K562 (cell line): ENCODE results near the gene AGBL1. TPM values are rescaled to one million over a fixed set of nuclear protein-coding genes. Genes with fewer than 3 reads are reported as not detected.

Source experiments
- ATAC-seq: fragments of 200-7000 bp; cut with Tn5 transposase; 3 replicates; pipeline ENCODE4 v1.9.1; 2020; ENCODE audit warnings: moderate library complexity
- BruUV-seq: library from RNA; stranded (reverse); fragments of 400-500 nt; replicated peaks from 2 replicates; lab custom pipeline; 2021; lab: Mats Ljungman, UMichigan
- CTCF ChIA-PET: fragments of 300-600 bp; formaldehyde crosslinking; extraction: SDS; loops from one replicate; lab custom pipeline; 2021; ENCODE audit warnings: low intra/inter-chr PET ratio; lab: Yijun Ruan, JAX
- POLR2A ChIA-PET: fragments of 300-600, 350-650 bp; sonication (Branson Sonifier 250); formaldehyde crosslinking; extraction: SDS; loops from one replicate; lab custom pipeline; 2021; ENCODE audit warnings: antibody characterized with exemption, inconsistent platforms; lab: Yijun Ruan, JAX
- DNase-seq, 4 experiments: peaks; one replicate each; pipeline versions ENCODE4 v3.0.0 to v3.0.0-alpha.2; 2011 to 2018; ENCODE audit warnings: low spot score in 3 of 4, mixed read lengths in 3 of 4; ENCODE audit errors: extremely low read depth in 1 of 4
- FAIRE-seq: peaks from 2 replicates; lab custom pipeline; 2011; peaks lifted over from hg19 to GRCh38; lab: Jason Lieb, UNC
- H2AFZ ChIP-seq: 2 replicates; pipeline ENCODE4 v1.6.0; 2011; ENCODE audit warnings: low read depth, low read length, control low read depth, inconsistent platforms
- H3K27ac ChIP-seq: fragments of 200-600 bp; 3 replicates; pipeline ENCODE4 v1.8.0; 2011; ENCODE audit warnings: low read depth, mild to moderate bottlenecking, control low read depth, inconsistent platforms, low read length, moderate library complexity, mixed read lengths; ENCODE audit errors: extremely low read depth
- H3K27me3 ChIP-seq, 2 experiments: fragments of 300-600 bp in 1 of 2; 2 replicates in 1 of 2; 3 replicates in 1 of 2; pipeline versions ENCODE4 v1.6.0 to v1.8.0; 2011; ENCODE audit warnings: inconsistent platforms in 2 of 2, low read length in 2 of 2, mild to moderate bottlenecking in 1 of 2, mixed read lengths in 1 of 2, moderate library complexity in 1 of 2; ENCODE audit not compliant: control insufficient read depth in 2 of 2, insufficient read depth in 2 of 2
- H3K36me3 ChIP-seq: fragments of 300-600 bp; 3 replicates; pipeline ENCODE4 v1.8.0; 2011; ENCODE audit warnings: mild to moderate bottlenecking, low read length, inconsistent platforms; ENCODE audit not compliant: control insufficient read depth, insufficient read depth
- H3K4me1 ChIP-seq, 2 experiments: fragments of 200-600 bp in 1 of 2; replicated peaks in 1 of 2; 2 replicates in 1 of 2; 3 replicates in 1 of 2; pipeline versions ENCODE4 v1.5.1 to v1.8.0; 2011; ENCODE audit warnings: inconsistent platforms in 2 of 2, low read length in 2 of 2, mild to moderate bottlenecking in 1 of 2, mixed read lengths in 1 of 2, moderate library complexity in 1 of 2; ENCODE audit not compliant: control insufficient read depth in 2 of 2, insufficient read depth in 2 of 2
- H3K4me2 ChIP-seq: 2 replicates; pipeline ENCODE4 v1.6.1; 2011; ENCODE audit warnings: low read length, control low read depth, inconsistent platforms, mixed read lengths; ENCODE audit not compliant: insufficient read depth
- H3K4me3 ChIP-seq: fragments of 200-600 bp; sonication (generic), shearing (Covaris generic); 2 replicates; pipeline ENCODE4 v1.5.1; 2016; ENCODE audit warnings: control low read depth, inconsistent platforms
- H3K79me2 ChIP-seq: fragments of 200-600 bp; 3 replicates; pipeline ENCODE4 v1.8.0; 2011; ENCODE audit warnings: low read length, inconsistent platforms; ENCODE audit not compliant: control insufficient read depth, insufficient read depth
- H3K9ac ChIP-seq, 2 experiments: 2 replicates each; pipeline versions ENCODE4 v1.6.0 to v1.6.1; 2011; ENCODE audit warnings: low read depth in 2 of 2, low read length in 2 of 2, control low read depth in 1 of 2, inconsistent platforms in 1 of 2, mild to moderate bottlenecking in 1 of 2, mixed read lengths in 1 of 2; ENCODE audit not compliant: insufficient read depth in 1 of 2
- H3K9me1 ChIP-seq: one replicate; pipeline ENCODE4 v1.6.0; 2011; ENCODE audit warnings: inconsistent platforms, mild to moderate bottlenecking, low read length, moderate library complexity; ENCODE audit not compliant: control insufficient read depth, insufficient read depth
- H3K9me3 ChIP-seq: replicated peaks from 2 replicates; pipeline ENCODE4 v1.5.1; 2011; ENCODE audit warnings: low read depth, low read length, inconsistent platforms; ENCODE audit not compliant: control insufficient read depth, insufficient read depth
- H4K20me1 ChIP-seq: replicated peaks from 2 replicates; pipeline ENCODE4 v1.6.1; 2011; ENCODE audit warnings: low read length, inconsistent platforms, mixed read lengths; ENCODE audit not compliant: control insufficient read depth, insufficient read depth
- RBM25 ChIP-seq: fragments of 200-400 bp; formaldehyde crosslinking; IDR thresholded peaks from 2 replicates; pipeline ENCODE4 v1.6.1; 2018; ENCODE audit warnings: low read length, low read depth, moderate library complexity; ENCODE audit not compliant: severe bottlenecking
- SAFB2 ChIP-seq: fragments of 200-400 bp; formaldehyde crosslinking; IDR thresholded peaks from 2 replicates; pipeline ENCODE4 v1.6.1; 2018; ENCODE audit warnings: borderline replicate concordance, low read length, low read depth, moderate library complexity; ENCODE audit not compliant: severe bottlenecking
- SNRNP70 ChIP-seq: fragments of 200-400 bp; formaldehyde crosslinking; optimal IDR thresholded peaks from 2 replicates; pipeline ENCODE3; 2017; ENCODE audit warnings: low read depth, low read length
- ZNF217 ChIP-seq: sonication (generic); formaldehyde crosslinking; IDR thresholded peaks from 2 replicates; pipeline ENCODE4 v1.8.0; 2022; ENCODE audit warnings: mild to moderate bottlenecking, missing genetic modification reagents
- ZNF707 ChIP-seq: fragments of 250-450 bp; sonication (Bioruptor Pico); conservative IDR thresholded peaks from 2 replicates; pipeline ENCODE4 v1.8.0; 2022; ENCODE audit warnings: inconsistent platforms, mild to moderate bottlenecking, moderate library complexity
- ZNF780A ChIP-seq: fragments of 250-450 bp; sonication (Bioruptor Pico); IDR thresholded peaks from 2 replicates; pipeline ENCODE4 v1.5.0; 2021; ENCODE audit warnings: mild to moderate bottlenecking
- WGBS: fragments of 100-300 bp; shearing (Covaris generic); methylation state at CpG from one replicate; pipeline ENCODE4 v1.1.6; 2016; ENCODE audit warnings: low coverage, mixed read lengths; ENCODE audit not compliant: insufficient coverage; ENCODE audit errors: missing lambda C conversion rate; 5-methylcytosine and 5-hydroxymethylcytosine counted together
- in situ Hi-C: fragments of 300-500 bp; cut with MboI; formaldehyde crosslinking; loops from 4 replicates; pipeline ENCODE4 v1.15.0; 2018; ENCODE audit warnings: inconsistent platforms, mixed read lengths
- intact Hi-C: fragments of 100-400 bp; cut with micrococcal nuclease; formaldehyde crosslinking; loops from 2 replicates; pipeline ENCODE4 v1.14.2; 2022
- polyA plus RNA-seq, 8 experiments: library from polyadenylated mRNA; depleted of rRNA in 4 of 8; stranded (reverse) in 5 of 8; unstranded in 3 of 8; fragments of >200 nt; fragmentation: Nextera tagmentation in 2 of 8; fragmentation: Illumina TruSeq in 1 of 8; extraction: Ambion mirVana in 2 of 8; extraction: Trizol in 1 of 8; gene quantifications; 2 replicates each; pipeline versions ENCODE4 v1.2.1 to v1.2.3, GENCODE V29; 2011 to 2014; ENCODE audit warnings: inconsistent platforms in 1 of 8, missing spikeins in 1 of 8
- total RNA-seq, 7 experiments: library from RNA; depleted of rRNA in 6 of 7; stranded (reverse); fragments of >200 nt in 6 of 7; fragmentation: Illumina TruSeq in 2 of 7; extraction: Trizol in 2 of 7; gene quantifications; 2 replicates each; pipeline versions ENCODE4 v1.2.1 to v1.2.3, GENCODE V29; 2011 to 2021; ENCODE audit warnings: low replicate concordance in 1 of 7
- TF ChIP-seq, protein P1 (sequence below), 3 experiments: IDR thresholded peaks in 2 of 3; conservative IDR thresholded peaks in 1 of 3; 2 replicates each; pipeline ENCODE4 v1.5.1; 2011 to 2012; ENCODE audit warnings: low read length in 3 of 3, mild to moderate bottlenecking in 3 of 3, control low read depth in 2 of 3, improper control_type of control experiment in 1 of 3, inconsistent platforms in 1 of 3, low read depth in 1 of 3, mixed read lengths in 1 of 3, moderate library complexity in 1 of 3; ENCODE audit not compliant: insufficient read depth in 2 of 3

Gene AGBL1
- total and polyA plus RNA-seq, 9 of the 15 experiments (the other 6 are each of a cell fraction or from before 2014, with no cell fraction given): not detected

DNA sequence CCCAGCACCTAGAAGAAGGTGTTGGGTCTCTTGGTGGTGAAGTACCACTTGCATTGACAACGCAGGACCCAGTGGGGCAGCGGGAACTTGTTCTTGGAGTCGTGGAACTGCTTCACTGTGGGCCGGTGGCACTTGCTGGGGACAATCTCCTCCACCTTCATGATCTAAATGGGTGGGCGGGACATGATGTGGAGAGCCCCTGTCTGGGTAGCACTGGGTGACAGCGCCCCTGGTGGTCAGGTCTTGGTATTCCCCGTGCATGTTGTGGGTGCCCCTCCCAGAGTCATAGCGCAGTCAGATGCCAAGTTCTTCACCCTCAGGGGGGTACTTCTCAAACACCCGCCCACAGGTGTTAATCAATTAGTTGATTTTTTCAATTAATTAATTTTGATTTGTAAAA is 60.2 kb downstream of the AGBL1 start:
- no peak overlapping the region for H3K4me2 ChIP-seq
- TF ChIP-seq, protein P1, sequence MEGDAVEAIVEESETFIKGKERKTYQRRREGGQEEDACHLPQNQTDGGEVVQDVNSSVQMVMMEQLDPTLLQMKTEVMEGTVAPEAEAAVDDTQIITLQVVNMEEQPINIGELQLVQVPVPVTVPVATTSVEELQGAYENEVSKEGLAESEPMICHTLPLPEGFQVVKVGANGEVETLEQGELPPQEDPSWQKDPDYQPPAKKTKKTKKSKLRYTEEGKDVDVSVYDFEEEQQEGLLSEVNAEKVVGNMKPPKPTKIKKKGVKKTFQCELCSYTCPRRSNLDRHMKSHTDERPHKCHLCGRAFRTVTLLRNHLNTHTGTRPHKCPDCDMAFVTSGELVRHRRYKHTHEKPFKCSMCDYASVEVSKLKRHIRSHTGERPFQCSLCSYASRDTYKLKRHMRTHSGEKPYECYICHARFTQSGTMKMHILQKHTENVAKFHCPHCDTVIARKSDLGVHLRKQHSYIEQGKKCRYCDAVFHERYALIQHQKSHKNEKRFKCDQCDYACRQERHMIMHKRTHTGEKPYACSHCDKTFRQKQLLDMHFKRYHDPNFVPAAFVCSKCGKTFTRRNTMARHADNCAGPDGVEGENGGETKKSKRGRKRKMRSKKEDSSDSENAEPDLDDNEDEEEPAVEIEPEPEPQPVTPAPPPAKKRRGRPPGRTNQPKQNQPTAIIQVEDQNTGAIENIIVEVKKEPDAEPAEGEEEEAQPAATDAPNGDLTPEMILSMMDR (IDR thresholded peaks at IDR 0.05 in 2 of 3, conservative IDR thresholded peaks at IDR 0.05 in 1 of 3; ENCODE audit: insufficient read depth in 2 of 3, low read depth in 1 of 3, low read length in 3 of 3): 0 out of 6 replicates have a peak, but pooled peaks of 2 of the 3 experiments have one; percentile 14 to 36
- no peak for TF ChIP-seq RBM25
- TF ChIP-seq, all 486 proteins: peak for 1
- peaks cover 2% of the 10 kb centered on the region; the same call in 1 of the 2 replicates for H3K9me3 ChIP-seq
- H2AFZ ChIP-seq: no peak overlapping the region
- no peak for ATAC-seq
- no peaks in the 10 kb centered on the region for H3K27me3 ChIP-seq
- FAIRE-seq: no peak
- intact Hi-C loops: no loop called here
- no peak overlapping the region for H3K4me3 ChIP-seq
- no peak overlapping the region for H3K27ac ChIP-seq
- 5% methylated on average over 8 of the region's 9 CpGs for WGBS
- no peaks in the 10 kb centered on the region for H4K20me1 ChIP-seq
- no peaks in the 10 kb centered on the region for H3K79me2 ChIP-seq
- CTCF ChIA-PET: no interaction called here
- H3K9me1 ChIP-seq: no peaks in the 10 kb centered on the region
- H3K36me3 ChIP-seq: no peaks in the 10 kb centered on the region
- in situ Hi-C loops: no loop called here
- peak; percentile 3 to 18 (median 16) for DNase-seq
- POLR2A ChIA-PET: no interaction called here
- H3K9ac ChIP-seq: no peak overlapping the region
- no peaks in the 10 kb centered on the region for H3K4me1 ChIP-seq
- BruUV-seq: no TSS peak

DNA sequence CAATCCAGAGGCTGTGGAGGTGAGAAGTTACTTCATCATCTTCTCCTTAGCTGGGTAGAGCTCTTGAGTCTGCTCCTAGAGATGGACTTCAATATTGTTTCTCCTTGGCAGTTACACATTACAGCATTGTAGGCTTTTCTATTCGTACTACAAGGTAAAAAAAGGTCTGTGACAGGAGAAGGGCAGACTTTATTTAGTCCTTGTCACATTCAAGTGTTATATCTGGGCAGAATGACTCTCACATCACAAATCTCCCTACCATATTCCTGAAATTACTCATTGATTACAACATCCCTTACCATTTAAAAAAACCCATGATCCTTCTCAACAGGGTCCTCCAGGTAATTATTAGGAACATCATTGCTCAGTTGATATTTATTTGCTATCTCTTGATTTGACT is 75.0 kb downstream of the AGBL1 start:
- TF ChIP-seq ZNF780A (CRISPR knock-in tag): no peak
- TF ChIP-seq SNRNP70: no peak
- no peak for TF ChIP-seq ZNF217 (CRISPR knock-in tag)
- TF ChIP-seq SAFB2: no peak
- no peak for TF ChIP-seq ZNF707 (CRISPR knock-in tag)
- no peaks in the 10 kb centered on the region for H3K27me3 ChIP-seq
- intact Hi-C loops (no loop called here), in situ Hi-C loops (no loop called here)
- BruUV-seq: no TSS peak
- no peak overlapping the region for H2AFZ ChIP-seq
- no peaks in the 10 kb centered on the region for H3K36me3 ChIP-seq
- POLR2A ChIA-PET: no interaction called here
- no peak overlapping the region for H3K4me3 ChIP-seq
- H4K20me1 ChIP-seq: no peaks in the 10 kb centered on the region
- 0% methylated on average over 1 of the region's 1 CpG for WGBS
- no peaks in the 10 kb centered on the region for H3K79me2 ChIP-seq
- H3K27ac ChIP-seq: no peak overlapping the region
- no peak for ATAC-seq
- no peak overlapping the region for H3K4me2 ChIP-seq
- H3K4me1 ChIP-seq: no peaks in the 10 kb centered on the region
- H3K9me1 ChIP-seq: no peaks in the 10 kb centered on the region
- CTCF ChIA-PET: no interaction called here
- no peaks in the 10 kb centered on the region for H3K9me3 ChIP-seq
- DNase-seq: no peak
- no peak overlapping the region for H3K9ac ChIP-seq
- no peak for FAIRE-seq
